Mucosa of descending colon (tissue), 3 donors: ENCODE results near the gene LMX1A. TPM values are rescaled to one million over a fixed set of nuclear protein-coding genes. Genes with fewer than 3 reads are reported as not detected.

Experiments
- ATAC-seq: fragments of 200-7000 bp; cut with Tn5 transposase; one replicate; pipeline ENCODE4 v1.9.1; 2020; ENCODE audit warnings: mild to moderate bottlenecking, moderate library complexity
- DNase-seq, 3 donors: peaks; one replicate each; pipeline ENCODE4 v3.0.0-alpha.2; 2020
- H3K36me3 ChIP-seq: fragments of 200-600 bp; one replicate; pipeline ENCODE4 v1.8.0; 2021; ENCODE audit warnings: low read depth, mild to moderate bottlenecking
- H3K4me1 ChIP-seq: fragments of 200-600 bp; one replicate; pipeline ENCODE4 v1.8.0; 2021; ENCODE audit warnings: low read depth, mild to moderate bottlenecking
- H3K4me3 ChIP-seq: fragments of 200-600 bp; one replicate; pipeline ENCODE4 v1.8.0; 2021; ENCODE audit warnings: mild to moderate bottlenecking
- H3K9me3 ChIP-seq: fragments of 200-600 bp; one replicate; pipeline ENCODE4 v1.8.0; 2021; ENCODE audit warnings: mild to moderate bottlenecking
- CTCF ChIP-seq: fragments of 200-600 bp; IDR thresholded peaks from one replicate; pipeline ENCODE4 v1.8.0; 2022; ENCODE audit warnings: antibody characterized with exemption, mild to moderate bottlenecking
- intact Hi-C, 2 donors: fragments of 100-400 bp; cut with DNase I in 1 of 2; cut with micrococcal nuclease in 1 of 2; formaldehyde crosslinking; loops; one replicate each; pipeline versions ENCODE4 v1.11.0 to v1.11.1; 2022; cut with DNase I, micrococcal nuclease
- total RNA-seq, 3 donors: library from RNA; stranded (reverse); fragmentation: NEBNext Ultra II Directional in 2 of 3; extraction: Animal tissue kit (Norgen Biotek cat#: 25700) in 2 of 3; gene quantifications; one replicate each; pipeline versions ENCODE4 v1.2.1 to v1.2.4, GENCODE V29; 2021 to 2023
- donor health status: DM: no; HTN: no; CAD: no; lungs with moderate emphysema.
- donor health status: DM: no; HTN: no; CAD: no.
- donor health status: DM: no; HTN: yes; CAD: no.

Gene LMX1A
- total RNA-seq, 3 donors from 2014 or later: 0.31 to 0.84 (median 0.38) TPM

- no peaks in the 10 kb centered on the region for H3K36me3 ChIP-seq
- TF ChIP-seq CTCF: no peak
- ATAC-seq (no peak), DNase-seq (no peak)
- no peaks in the 10 kb centered on the region for H3K9me3 ChIP-seq
- H3K4me1 ChIP-seq: no peaks in the 10 kb centered on the region
- intact Hi-C loops: no loop called here
- H3K4me3 ChIP-seq: no peak overlapping the region
These were observed 27.3 kb upstream of the LMX1A start for GRCh38 chr1:165383599-165384405.

- H3K4me3 ChIP-seq: no peak overlapping the region
- TF ChIP-seq CTCF: no peak
- H3K9me3 ChIP-seq: no peaks in the 10 kb centered on the region
- intact Hi-C loops: no loop called here
- DNase-seq (peak in 1 of 3 donors; percentile 56), ATAC-seq (peak; percentile 44)
- H3K4me1 ChIP-seq: no peaks in the 10 kb centered on the region
- no peaks in the 10 kb centered on the region for H3K36me3 ChIP-seq
These were observed 26.6 kb upstream of the LMX1A start for GRCh38 chr1:165383067-165383466.

GRCh38 chr1:165381745-165382505 is 25.4 kb upstream of the LMX1A start:
- intact Hi-C loops: no loop called here
- no peak for TF ChIP-seq CTCF
- DNase-seq: no peak
- Histone ChIP-seq H3K4me1 (no peaks in the 10 kb centered on the region), H3K9me3 (no peaks in the 10 kb centered on the region), H3K4me3 (no peak overlapping the region), H3K36me3 (no peaks in the 10 kb centered on the region)
- ATAC-seq: no peak

GRCh38 chr1:165376811-165377311 is 20.3 kb upstream of the LMX1A start:
- intact Hi-C loops: no loop called here
- Histone ChIP-seq H3K9me3 (no peaks in the 10 kb centered on the region), H3K4me3 (no peak overlapping the region), H3K36me3 (no peaks in the 10 kb centered on the region), H3K4me1 (peaks cover 11% of the 10 kb centered on the region)
- TF ChIP-seq CTCF: no peak
- no peak for DNase-seq
- ATAC-seq: peak; percentile 16

GRCh38 chr1:165376041-165376810 is 19.7 kb upstream of the LMX1A start:
- Histone ChIP-seq H3K9me3 (no peaks in the 10 kb centered on the region), H3K36me3 (no peaks in the 10 kb centered on the region), H3K4me3 (no peak overlapping the region), H3K4me1 (peaks cover 11% of the 10 kb centered on the region)
- TF ChIP-seq CTCF: no peak
- intact Hi-C loops: no loop called here
- peak; percentile 73 to 85 (median 76) for DNase-seq
- ATAC-seq: peak; percentile 84
